Measurements from ENCODE around the gene ATPAF1.

The ATPAF1 gene

GRCh38 chr1:46616277-46617107 lies 51.7 kb downstream of the ATPAF1 start, which contains the start of gene MOB3C:
Gene MOB3C, minus strand, starts transcription at chr1:46616811. Its CDS starts 3,490 bp downstream, at chr1:46613321.
- DNase-seq (ENCODE audit: low read depth in 2 of 2, low spot score in 1 of 2): peak; percentile 34 to 50

DNA sequence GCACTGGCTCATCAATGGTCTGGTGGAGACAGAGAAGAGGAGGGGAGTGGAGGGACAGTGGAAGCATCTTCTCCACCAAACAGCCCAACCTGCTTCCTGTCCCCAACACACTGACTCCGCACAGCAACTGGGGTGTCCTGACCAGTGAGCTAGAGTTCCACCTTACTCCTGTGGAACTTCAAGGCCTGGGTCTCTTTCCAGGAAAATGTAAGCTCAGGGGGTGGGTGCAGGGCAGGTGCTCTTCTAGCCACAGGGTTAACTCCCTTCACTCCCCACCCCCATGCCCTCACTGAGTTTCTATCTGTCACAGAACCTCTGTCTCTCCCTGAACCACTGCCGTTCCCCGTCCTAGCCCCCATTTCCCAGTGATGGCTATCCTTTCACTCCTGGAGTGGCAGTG lies 52.4 kb downstream of the ATPAF1 start:
- DNase-seq (ENCODE audit: low read depth in 2 of 2, low spot score in 1 of 2): no peak

DNA sequence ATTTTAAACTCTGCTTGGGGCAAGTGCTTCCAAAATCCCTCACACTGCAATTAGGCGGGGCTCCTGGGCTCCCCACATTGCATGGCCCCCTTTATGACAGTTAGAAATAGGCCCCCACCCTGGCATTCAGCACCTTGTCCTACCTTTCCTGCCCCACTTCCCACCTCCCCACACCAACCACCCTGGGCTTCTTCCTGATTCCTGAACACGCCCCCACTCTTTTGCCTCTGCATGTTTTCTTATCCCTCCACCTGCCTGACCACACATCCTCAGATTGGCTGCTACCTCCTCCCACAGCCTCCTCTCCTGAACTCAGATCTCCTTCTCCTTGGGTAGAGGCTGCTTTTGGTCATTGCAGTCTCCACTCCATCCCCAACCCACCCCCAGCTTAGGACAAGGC lies 53.1 kb downstream of the ATPAF1 start:
- DNase-seq (ENCODE audit: low read depth in 2 of 2, low spot score in 1 of 2): no peak

DNA sequence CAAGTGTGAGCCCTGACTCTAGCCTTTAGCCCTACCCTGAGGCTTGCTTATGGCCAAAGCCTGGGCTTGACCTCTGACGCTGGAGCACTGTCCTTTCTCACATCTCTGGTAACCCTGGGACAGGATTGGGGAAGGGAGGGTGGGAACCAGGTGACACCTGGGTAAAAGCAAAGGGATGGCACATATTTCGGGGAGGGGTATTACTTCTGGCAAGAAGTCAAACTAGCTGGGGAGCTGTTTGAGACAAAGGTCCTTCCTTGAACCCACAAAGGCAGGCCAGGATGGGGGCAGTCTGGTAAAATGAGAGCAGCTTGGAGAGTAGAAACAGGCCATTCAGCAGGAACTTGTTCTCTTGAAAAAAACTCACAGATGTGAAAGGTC lies 53.6 kb downstream of the ATPAF1 start:
- DNase-seq (ENCODE audit: low read depth in 2 of 2, low spot score in 1 of 2): no peak

GRCh38 chr1:46613661-46614603 lies 54.2 kb downstream of the ATPAF1 start:
- DNase-seq (ENCODE audit: low read depth in 2 of 2, low spot score in 1 of 2): no peak

GRCh38 chr1:46612937-46613660 lies 55.1 kb downstream of the ATPAF1 start:
- no peak for DNase-seq (ENCODE audit: low read depth in 2 of 2, low spot score in 1 of 2)

GRCh38 chr1:46611691-46612221 lies 56.4 kb downstream of the ATPAF1 start:
- no peak for DNase-seq (ENCODE audit: low read depth in 2 of 2, low spot score in 1 of 2)

DNA sequence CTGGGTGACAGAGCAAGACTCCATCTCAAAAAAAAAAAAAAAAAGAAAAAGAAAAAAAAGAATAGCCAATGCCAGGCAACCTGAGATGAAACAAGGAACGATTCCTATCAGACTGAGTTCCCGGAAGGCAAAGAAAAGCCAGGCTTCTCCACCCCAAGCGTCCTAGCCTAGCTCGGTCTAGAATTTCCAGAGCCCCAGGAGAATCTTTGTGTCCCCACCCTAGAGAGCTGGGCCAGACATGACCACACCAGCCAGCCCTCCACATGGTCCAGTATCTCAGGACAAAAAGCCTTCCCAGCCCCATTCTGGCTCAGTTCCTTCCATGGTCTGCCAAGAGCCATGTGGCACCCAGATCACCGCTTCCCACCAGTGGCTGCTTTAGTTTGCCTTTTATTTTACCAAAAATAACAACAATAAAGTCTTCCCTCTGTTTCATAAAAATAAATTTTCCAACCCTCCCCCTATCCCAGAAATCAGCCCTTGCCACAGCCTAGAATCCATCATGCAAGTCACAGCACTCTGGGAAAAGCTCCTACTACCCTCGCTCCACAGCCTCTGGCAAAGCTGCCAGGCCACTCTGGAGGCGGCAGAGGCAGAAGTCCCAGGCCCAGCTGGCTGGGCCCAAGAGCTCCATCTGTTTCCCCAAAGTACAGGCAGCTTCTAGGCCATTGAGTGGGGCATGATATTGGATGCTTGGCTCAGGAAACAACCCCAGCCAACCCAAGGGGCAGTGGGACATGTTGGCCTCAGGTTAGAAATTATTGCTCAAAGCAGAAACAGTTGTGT lies 60.6 kb downstream of the ATPAF1 start:
- DNase-seq (ENCODE audit: low read depth in 2 of 2, low spot score in 1 of 2): no peak

DNA sequence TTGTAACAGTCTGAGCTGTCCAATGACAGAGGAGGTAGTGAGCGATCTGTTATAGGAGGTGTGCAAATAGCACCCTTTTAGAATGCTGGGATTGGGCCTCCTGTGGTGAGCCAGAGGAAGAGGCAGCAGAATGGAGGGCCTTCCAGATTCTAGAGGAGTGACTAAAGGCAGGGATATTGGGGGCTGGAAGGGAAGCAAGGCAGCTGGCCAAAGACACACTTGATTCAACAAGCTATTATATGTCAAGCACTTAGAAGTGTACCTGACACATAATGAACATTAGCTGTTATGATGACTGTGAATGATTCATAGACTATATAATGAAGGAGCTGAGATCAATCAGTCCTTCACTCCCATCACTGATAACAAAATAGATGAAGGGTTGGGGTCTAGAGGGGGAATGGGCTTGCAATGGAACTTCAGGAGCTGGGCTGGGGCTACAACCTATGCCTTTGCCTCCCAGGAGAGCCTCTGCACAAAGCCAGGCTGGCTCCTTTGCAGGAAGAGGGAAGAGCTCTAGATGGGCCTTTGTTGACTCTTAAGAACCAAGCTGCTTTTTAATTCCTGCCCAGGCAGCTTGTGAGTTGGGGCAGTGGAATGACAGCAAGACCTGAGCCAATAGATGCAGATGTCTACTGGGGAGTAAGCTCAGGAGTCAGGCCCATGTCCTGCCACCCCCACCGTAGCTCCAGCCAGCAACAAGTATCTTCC lies 61.8 kb downstream of the ATPAF1 start:
- DNase-seq (ENCODE audit: low read depth in 2 of 2, low spot score in 1 of 2): no peak

DNA sequence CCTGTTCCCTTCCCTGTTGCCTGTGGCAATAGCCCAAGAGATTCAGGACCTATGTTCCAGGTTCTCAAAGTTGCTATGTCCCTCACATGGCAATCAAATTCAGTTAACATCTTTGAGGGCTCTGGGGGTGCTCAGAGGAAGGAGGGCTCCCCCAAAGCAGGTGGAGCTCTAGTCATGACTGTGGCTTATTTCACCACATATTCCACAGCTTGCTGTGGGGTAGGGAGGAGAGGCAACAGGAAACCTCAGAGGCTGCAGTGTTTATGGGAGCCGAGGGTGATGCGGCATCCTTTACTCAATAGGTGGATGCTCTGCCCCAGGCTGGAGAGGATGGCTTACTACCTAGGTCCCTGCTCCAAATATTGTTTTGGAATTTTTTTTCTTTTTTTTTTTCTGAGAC lies 62.9 kb downstream of the ATPAF1 start:
- no peak for DNase-seq (ENCODE audit: low read depth in 2 of 2, low spot score in 1 of 2)

GRCh38 chr1:46603858-46604549 lies 64.2 kb downstream of the ATPAF1 start, which contains the start of gene MKNK1:
Gene MKNK1, minus strand, starts transcription at chr1:46604268. Its CDS starts 20,941 bp downstream, at chr1:46583327.
- peak; percentile 93 to 96 for DNase-seq (ENCODE audit: low read depth in 2 of 2, low spot score in 1 of 2)

DNA sequence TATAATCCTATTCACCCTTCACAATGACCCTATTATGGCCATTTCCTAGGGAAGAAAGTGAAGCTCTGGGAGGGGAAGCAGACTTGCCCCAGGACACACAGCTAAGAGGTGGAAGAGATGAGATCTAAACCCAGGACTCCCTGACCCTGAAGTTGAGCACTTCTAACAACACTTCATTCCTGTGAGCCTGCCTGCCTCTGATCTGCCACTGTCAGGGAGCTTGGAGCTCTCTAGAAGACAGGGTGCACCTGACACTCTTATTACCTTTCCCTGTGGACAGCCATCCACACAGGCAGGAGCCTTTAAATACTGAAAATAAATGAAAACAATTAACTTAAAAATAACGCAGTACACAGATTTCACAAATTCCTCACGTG lies 64.7 kb downstream of the ATPAF1 start:
- no peak for DNase-seq (ENCODE audit: low read depth in 2 of 2, low spot score in 1 of 2)

GRCh38 chr1:46601257-46602007 lies 66.7 kb downstream of the ATPAF1 start:
- DNase-seq (ENCODE audit: low read depth in 2 of 2, low spot score in 1 of 2): no peak

DNA sequence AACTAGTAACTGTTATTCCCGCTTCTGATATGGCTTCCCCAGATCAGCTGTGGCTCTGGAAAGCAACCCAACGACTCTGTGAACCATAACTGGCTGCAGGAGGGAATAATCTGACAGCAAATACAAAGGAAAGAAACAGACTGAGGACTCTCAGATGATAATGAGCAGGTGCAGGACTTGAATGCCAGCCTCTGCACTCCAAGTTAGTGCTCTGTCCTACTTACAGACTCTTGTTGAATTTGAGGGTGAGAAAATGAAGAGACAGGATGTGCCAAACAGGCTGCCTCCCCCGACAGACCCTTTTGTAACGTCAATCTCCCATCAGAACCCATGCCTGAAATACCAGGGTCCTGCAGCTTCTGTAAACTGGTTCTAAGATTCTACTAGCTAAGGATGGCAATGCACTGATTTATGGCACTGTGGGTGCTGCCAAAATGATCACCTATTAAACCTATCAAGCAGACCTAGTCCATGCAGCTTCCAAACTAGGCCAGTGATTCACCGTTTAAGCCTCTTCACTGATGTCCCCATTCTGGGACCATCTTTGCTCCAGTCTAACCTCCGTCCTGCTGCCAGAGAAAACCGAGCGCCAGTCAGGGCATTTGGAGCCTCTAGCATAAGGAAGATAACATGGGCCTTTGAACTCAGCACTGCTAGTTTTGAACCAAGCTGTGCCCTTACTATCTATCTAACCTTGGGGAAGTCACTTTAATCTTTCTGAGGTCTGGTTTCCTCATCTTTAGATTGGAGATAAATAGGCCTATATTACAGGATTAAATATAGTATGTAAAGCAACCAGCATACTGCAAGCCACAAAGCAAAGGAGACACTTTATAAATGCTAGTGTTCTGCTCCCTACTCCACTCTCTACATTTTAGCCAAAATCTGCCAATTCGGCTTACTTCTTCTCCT lies 68.8 kb downstream of the ATPAF1 start:
- no peak for DNase-seq (ENCODE audit: low read depth in 2 of 2, low spot score in 1 of 2)

DNA sequence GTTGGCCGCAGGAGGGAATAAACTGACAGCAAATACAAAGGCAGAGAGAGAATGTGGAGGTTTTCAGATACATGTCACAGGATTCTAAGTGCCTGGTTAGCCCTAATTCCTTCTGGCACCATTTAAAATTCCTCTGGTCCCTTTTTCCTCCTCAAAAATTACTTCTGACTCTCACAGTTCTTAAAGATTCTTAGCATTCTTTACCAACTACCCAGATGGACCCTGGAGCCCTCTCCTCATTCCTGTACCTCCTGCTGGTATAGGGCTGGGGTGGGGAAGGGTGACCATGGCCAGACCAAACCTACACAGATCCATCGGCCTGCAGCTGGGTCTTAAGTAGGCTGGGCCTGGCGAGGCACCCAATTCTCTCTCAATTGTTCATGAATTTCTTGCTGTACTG lies 71.3 kb downstream of the ATPAF1 start:
- DNase-seq (ENCODE audit: low read depth in 2 of 2, low spot score in 1 of 2): no peak

- DNase-seq (ENCODE audit: low read depth in 2 of 2, low spot score in 1 of 2): no peak
Observed at GRCh38 chr1:46596036-46596435, 72.1 kb downstream of the ATPAF1 start.

DNA sequence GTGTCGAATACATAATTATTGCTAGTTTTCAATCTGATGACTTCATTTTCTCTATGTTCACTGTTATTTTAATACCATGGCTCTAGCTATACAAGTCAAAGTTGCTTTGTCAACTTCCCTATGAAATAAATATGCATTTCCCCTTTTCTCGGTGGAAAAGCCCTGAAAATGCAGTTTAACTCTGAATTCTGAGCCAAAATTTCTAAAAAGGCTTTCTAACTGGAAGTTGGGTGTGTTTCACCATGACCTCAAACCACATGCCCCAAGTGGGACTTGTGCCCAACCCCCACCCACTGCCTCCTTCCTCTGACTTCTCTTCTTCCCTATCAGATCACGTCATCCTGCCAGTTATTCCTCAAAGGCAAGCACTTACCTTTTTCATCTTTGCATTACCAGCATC lies 73.0 kb downstream of the ATPAF1 start:
- no peak for DNase-seq (ENCODE audit: low read depth in 2 of 2, low spot score in 1 of 2)
